ENCODE measurements around the gene IKZF2.

IKZF2 gene

GRCh38 chr2:213151437-213152064 is at the start of gene IKZF2:
TSS of gene IKZF2 (minus strand) at chr2:213151612. CDS start at chr2:213148629, 2,983 bp downstream.
- DNase-seq (ENCODE audit: low read depth) = peak; percentile 50

- DNase-seq (ENCODE audit: low read depth) = no peak
Observed at GRCh38 chr2:213199871-213200270, 48.5 kb upstream of the IKZF2 start.

DNA sequence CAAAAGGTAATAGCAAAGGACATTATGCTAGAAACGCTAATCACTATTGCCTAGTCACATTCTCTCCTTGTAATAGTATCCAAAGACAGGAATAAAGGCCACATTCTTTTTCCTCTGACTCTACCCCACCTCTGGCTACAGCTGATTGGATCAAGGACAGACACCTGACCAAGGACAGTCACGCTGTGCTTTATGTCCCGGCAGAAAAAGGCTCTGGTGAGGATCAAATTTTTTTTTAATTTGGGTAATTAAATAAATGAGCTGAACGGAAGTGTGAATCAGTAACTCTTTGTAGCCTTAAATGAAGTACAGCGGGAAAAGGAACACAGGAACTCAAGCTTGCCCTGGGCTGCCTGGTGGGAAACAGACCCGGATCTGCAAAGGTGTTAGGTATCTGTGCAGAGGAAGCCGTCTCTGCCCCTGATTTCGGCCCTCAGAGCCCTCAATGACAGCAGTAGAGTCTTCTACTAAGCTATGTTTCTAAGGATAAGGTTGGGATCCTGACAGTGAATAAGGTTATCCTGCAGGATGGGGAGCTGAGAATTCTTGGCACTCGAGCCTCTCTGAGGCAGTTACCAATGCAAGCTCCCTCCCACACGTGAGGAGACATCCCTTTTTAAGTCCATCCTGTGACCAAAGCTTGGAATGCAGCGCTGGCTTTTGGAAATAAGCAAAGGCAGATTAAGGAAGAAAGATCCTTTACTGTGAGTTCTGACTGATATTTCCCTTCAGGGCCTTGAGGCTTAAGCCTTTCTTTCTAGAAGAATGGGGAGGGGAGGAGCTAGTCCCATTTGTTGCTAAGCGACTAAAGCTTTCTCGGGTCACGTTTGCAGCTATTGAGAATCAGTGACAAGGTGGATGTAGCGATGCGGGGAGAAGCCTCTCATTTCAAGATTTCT is 37.8 kb upstream of the IKZF2 start:
- no peak for DNase-seq (ENCODE audit: low read depth)

GRCh38 chr2:213188533-213188867 is 37.1 kb upstream of the IKZF2 start:
- DNase-seq (ENCODE audit: low read depth) = no peak

- DNase-seq (ENCODE audit: low read depth) = no peak
Observed at GRCh38 chr2:213187833-213188532, 36.6 kb upstream of the IKZF2 start.

GRCh38 chr2:213187386-213187785 is 36.0 kb upstream of the IKZF2 start:
- DNase-seq (ENCODE audit: low read depth) = no peak

DNA sequence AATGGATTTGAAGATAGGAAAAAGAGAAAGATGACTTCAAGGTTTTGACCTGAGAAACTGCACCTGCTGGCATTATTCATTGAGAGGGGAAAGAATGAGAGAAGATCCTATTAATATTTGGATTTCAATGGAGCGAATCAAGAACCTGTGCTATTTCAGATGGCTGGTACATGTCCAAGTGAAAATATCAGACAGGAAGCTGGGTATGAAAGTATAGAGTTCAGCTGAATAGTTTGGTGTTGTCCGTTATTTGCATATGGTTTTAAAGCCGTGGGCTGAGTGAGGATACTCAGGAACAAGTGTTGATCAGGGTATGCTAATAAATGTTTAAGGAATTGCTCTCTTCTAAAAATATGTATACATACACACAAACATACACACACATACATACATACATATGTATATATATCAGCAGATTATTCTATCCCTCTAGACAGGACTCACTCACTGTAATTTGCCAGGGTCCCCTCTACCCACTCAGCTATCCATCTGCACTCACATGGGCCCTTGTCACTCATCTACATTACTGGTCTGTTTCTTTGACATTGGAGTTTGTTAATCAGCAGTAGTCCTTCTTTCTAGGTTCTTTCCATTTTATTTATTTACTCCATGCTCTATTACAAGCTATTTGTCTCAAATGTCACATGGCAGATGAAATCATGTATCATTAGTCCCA is 33.9 kb upstream of the IKZF2 start:
- DNase-seq (ENCODE audit: low read depth) = no peak

DNA sequence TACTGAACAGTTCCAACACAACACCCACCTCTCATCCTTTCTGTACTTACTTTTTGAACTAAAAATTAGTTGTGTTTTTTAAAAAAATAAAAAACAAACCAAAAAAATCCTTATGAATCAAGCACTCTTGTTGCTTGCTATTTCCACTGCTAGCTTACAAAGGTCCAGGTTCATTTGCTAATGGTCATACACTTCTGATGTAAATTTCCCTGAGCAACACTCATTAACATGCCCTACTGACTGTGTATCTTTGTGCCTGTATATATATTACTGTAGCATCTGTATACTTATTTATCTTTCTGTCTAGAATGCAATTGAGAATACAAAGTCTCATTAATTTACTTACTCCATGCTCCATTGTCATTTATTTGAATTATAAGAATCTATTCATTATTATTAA is 30.3 kb upstream of the IKZF2 start:
- no peak for DNase-seq (ENCODE audit: low read depth)

DNA sequence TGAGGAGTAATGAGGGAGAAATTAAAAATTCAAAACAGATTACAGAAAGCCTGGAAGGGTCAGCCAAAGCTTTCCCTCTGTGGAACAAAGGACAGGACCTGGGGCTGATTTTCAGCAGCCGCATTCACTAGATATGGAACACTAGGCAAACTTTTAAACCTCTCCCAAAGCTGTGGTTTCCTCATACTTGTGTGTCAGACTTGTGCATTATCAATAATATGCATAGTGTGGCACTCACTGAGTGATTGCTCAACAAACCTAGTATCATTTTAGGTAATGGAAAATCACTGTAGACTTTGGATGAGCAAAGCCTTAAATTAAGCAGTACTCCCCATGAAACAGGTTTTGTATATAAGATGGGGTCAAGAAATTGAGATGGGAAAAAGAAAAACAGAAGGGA is 26.3 kb upstream of the IKZF2 start:
- no peak for DNase-seq (ENCODE audit: low read depth)

GRCh38 chr2:213175673-213176247 is 24.3 kb upstream of the IKZF2 start:
- no peak for DNase-seq (ENCODE audit: low read depth)

DNA sequence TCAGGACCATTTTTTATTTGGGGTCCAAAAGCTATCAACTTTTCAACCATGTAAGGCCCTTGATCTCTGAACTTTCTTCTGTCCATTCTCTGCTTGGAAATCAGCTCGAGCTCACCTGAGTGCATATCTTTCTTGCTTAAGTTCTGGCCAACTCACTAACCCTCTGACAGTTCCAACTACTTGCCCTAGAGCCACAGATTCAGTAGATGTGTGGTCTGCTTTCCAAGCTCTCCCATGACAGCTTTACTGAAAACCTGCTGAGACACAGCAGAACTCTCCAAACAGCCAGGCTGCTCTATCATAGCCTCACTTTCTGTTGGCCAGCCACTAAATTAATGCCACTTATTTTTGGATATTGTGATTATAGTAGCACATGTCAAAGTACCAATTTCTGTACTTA is 21.2 kb upstream of the IKZF2 start:
- no peak for DNase-seq (ENCODE audit: low read depth)

DNA sequence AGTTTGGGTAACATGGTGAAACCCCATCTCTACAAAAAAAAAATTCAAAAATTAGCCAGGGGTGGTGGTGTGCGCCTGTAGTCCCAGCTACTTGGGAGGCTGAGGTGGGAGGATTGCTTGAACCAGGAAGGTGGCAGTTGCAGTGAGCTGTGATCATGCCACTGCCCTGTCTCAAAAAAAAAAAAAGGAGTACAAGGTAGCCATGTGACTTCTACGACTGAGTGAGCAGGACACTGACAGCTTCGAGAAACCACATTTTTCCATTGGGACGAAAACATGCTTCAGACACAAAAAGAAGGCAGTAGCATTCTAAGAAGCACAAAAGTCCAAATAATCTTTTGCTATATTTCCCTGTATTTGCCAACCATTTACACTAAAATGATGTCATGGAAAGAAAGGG is 19.7 kb upstream of the IKZF2 start:
- DNase-seq (ENCODE audit: low read depth) = no peak

DNA sequence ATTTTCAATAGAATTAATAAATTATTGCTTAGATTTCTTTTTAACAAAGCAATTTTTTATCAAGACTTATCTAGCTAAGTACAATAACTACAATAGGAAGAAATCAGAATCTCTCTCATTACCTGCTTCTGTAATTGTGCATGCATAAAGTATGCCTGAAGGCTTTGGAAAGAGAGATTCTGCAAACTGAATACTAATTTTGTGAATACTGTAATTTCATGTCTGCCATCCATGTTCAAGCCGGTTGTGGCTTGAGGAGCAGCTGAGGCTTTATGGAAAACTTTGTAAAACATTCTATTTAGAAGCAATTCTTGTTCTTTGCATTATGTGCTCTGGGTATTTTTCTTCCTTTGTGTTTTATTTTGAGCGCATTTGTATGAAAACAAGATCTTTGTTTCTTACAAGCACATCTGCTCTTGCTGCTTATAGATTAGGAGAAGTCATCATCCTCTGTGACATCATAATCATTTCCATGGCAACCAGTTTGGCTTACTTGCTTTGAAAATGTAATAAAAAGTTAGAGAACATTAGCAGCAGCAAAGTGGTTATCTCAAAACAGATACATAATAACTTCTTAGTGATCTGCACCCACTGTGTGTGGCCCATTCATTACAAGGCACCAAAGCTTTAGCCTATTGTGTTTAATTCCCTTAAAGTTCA is 16.0 kb upstream of the IKZF2 start:
- DNase-seq (ENCODE audit: low read depth) = no peak

DNA sequence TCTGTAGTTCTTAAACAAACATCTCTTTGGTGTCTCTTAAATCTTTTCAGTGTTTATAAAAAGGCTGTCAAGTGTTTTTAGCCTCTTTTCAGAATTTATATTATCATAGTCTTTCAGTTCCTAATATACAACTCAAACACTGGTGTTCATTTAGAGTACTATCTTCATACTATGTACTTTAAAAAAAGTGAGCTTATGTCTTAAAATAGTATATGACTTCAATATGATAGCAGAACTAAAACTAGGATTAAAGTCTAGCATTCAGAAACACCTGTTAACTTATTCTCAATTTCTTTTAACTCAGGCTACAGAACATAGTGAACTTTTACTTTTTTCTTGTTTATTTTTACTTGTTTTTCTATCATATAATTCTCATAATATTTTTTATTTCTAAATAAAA is 14.7 kb upstream of the IKZF2 start:
- DNase-seq (ENCODE audit: low read depth) = no peak

- DNase-seq (ENCODE audit: low read depth) = no peak
Observed at GRCh38 chr2:213164263-213164662, 12.9 kb upstream of the IKZF2 start.

DNA sequence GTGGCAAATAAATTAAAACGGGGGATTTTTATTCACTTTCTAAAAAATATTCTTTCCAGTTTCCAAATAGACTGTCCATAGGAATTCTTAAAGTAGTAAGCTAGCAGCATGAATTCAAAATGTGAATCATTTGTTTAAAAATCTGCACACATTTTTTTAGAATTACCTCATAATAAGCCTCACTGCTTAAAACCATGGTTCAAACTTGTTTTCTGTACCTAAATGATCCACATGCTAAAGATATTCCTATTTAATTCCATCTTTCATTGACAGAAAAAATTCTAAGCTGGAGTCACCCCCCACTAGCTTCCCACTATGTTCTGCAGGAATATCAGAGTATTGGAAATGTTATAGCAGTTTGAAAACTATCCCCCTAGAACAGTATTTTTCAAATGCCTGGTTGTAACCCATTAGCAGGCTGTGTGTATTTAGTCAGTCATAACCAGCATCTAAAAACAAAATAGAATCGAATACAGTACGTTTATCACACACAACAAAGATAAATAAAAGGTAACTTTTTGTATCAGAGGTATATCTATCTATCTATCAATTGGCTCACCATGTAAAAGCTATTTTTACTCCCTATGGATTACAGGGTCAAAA is 11.2 kb upstream of the IKZF2 start:
- DNase-seq (ENCODE audit: low read depth) = no peak

DNA sequence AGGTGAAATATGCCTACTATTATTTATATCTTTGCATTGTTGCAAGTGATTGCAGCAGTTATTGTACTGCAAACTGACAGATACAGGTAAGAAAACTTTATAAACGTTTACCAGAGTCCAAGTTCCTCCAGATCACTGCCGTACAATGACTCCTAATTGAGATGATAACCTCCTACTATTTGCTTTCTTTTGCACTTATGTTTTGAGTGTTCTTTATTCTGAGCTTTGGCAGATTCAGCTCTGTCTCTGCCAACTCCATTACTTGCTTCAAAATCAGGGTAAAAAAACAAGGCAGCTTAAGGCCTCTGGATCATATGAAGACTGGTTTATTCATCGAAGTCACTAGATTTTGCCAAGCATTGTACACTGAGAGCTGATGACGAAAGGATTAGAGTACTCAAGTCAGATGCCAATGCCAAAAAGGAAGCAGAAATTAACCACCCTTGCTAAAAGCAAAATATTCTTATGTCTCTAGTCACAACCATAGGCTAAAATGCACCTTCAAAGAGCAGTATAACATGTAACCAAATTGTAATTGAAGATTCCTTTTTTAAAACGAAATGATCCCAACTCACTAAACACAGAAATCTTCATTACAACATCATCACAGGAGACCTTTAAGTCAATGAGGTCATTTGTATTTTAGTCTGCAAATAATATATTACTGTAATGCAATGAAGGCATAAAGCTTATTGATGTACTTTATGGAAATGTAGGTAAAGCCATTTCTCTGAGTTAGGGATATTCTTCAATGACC is 10.5 kb upstream of the IKZF2 start:
- no peak for DNase-seq (ENCODE audit: low read depth)

- DNase-seq (ENCODE audit: low read depth) = no peak
Observed at GRCh38 chr2:213159768-213160167, 8.4 kb upstream of the IKZF2 start.

- no peak for DNase-seq (ENCODE audit: low read depth)
Observed at GRCh38 chr2:213157242-213157641, 5.8 kb upstream of the IKZF2 start.

GRCh38 chr2:213156717-213157116 is 5.3 kb upstream of the IKZF2 start:
- DNase-seq (ENCODE audit: low read depth) = no peak

Measured in T-helper 22 cell (primary cell).